Heart left ventricle (tissue), 13 donors: ENCODE data around the gene ANKRD44.

Source experiments
- POLR2A ChIP-seq, 2 donors: fragments of 450-650 bp; IDR thresholded peaks; one replicate each; pipeline ENCODE4 v1.6.1; 2017; ENCODE audit warnings: antibody characterized with exemption in 2 of 2, mild to moderate bottlenecking in 2 of 2, moderate library complexity in 2 of 2
- TF ChIP-seq, protein P1 (sequence below), 12 donors: fragments of 200-600 bp; sonication (generic) in 4 of 12; IDR thresholded peaks; one replicate each; pipeline versions ENCODE4 v1.5.0 to v1.8.0; 2018 to 2022; ENCODE audit warnings: antibody characterized with exemption in 12 of 12, mild to moderate bottlenecking in 5 of 12
- donor health status: ischemic (EF 13 %, LVEDD 7.1; RV severe dilation, severe dysfunction).
- donor health status: DM: no; HTN: yes; CAD: no.
- donor health status: DM: no; HTN: no; CAD: no.
- donor health status: ischemic (EF 25% LVEDD 6.9; RV normal size, moderate dysfunction).
- donor health status: ischemic (EF 25% LVEDD 5.7; RV mildly dilated, moderate dysfunction).
- donor health status: ischemic (EF 35%, LVEDD 5.7; RV mildly dilated, moderate dysfunction).
- donor health status: nonischemic (EF 11% LVEDD 7.7; RV severe dilation, severe dysfunction).
- donor health status: DM: yes; HTN: yes; CAD: no.
- donor health status: PGD.
- donor health status: ischemic (EF 29% LVEDD 5.4; RV normal size, mild dysfunction).
- donor health status: nonischemic (EF 23%, LVEDD 6.1; RV moderate dilation, normal function).

DNA sequence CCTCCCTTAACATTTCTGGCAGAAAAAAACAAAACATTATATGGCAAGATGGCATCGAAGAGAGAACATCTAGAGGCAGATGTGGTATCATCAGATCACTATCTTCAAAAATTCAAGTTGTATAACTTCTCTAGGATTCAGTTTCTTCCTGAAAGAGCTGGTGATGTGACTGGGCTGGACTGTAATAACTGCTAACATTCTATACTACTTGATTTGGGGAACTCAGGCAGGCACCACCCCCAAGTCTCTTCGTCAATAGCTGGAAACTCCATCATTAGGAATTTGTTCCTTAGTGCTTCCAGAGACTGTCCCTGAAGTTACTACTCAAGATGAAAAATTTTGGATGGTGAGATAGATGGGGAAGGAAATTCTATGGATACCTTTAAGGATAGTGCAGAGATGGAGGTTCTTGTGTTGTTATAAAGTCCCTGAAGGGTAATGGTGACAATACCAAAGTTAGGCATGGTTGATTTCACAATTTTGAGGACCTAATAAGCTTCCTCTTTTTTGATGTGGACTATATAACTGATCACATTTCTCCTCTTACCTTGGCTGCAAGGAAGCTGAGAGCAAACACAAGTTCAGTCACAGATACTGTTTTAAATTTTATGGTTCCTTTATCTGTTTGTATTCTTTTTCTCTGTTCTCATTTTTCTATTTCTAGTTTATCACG is 324.9 kb downstream of the ANKRD44 start:
- TF ChIP-seq, protein P1, sequence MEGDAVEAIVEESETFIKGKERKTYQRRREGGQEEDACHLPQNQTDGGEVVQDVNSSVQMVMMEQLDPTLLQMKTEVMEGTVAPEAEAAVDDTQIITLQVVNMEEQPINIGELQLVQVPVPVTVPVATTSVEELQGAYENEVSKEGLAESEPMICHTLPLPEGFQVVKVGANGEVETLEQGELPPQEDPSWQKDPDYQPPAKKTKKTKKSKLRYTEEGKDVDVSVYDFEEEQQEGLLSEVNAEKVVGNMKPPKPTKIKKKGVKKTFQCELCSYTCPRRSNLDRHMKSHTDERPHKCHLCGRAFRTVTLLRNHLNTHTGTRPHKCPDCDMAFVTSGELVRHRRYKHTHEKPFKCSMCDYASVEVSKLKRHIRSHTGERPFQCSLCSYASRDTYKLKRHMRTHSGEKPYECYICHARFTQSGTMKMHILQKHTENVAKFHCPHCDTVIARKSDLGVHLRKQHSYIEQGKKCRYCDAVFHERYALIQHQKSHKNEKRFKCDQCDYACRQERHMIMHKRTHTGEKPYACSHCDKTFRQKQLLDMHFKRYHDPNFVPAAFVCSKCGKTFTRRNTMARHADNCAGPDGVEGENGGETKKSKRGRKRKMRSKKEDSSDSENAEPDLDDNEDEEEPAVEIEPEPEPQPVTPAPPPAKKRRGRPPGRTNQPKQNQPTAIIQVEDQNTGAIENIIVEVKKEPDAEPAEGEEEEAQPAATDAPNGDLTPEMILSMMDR (IDR thresholded peaks at IDR 0.05), result no peak
- TF ChIP-seq POLR2A (IDR thresholded peaks at IDR 0.05), result no peak
